Central memory CD8-positive, alpha-beta T cell (primary cell): Measurements from ENCODE around the gene SH2D3A.

Experiments
- ATAC-seq: fragments of 150-1000 bp; cut with Tn5 transposase; replicated peaks from 2 replicates; pipeline ENCODE4 v1.10.0; 2022; ENCODE audit warnings: mild to moderate bottlenecking, moderate FRiP score, moderate number of reproducible peaks; ENCODE audit not compliant: poor library complexity, severe bottlenecking; ENCODE audit errors: extremely low read depth
- DNase-seq, 2 donors: peaks; one replicate each; pipeline ENCODE4 v3.0.0; 2021; ENCODE audit warnings: low spot score in 2 of 2
- H3K27ac Mint-ChIP-seq: one replicate; pipeline ENCODE4 v1.8.0; 2022; ENCODE audit warnings: low read depth, mild to moderate bottlenecking, moderate library complexity, mixed read lengths
- H3K27me3 Mint-ChIP-seq: one replicate; pipeline ENCODE4 v1.8.0; 2022; ENCODE audit warnings: mixed read lengths
- H3K36me3 Mint-ChIP-seq: one replicate; pipeline ENCODE4 v1.8.0; 2022; ENCODE audit warnings: mild to moderate bottlenecking, moderate library complexity, mixed read lengths; ENCODE audit not compliant: insufficient read depth
- H3K4me1 Mint-ChIP-seq: one replicate; pipeline ENCODE4 v1.8.0; 2022; ENCODE audit warnings: mixed read lengths
- H3K4me3 Mint-ChIP-seq: one replicate; pipeline ENCODE4 v1.8.0; 2022; ENCODE audit warnings: mild to moderate bottlenecking, moderate library complexity, mixed read lengths
- H3K9me3 Mint-ChIP-seq: one replicate; pipeline ENCODE4 v1.8.0; 2022; ENCODE audit warnings: mixed read lengths

The SH2D3A gene

GRCh38 chr19:6718111-6718740, 49.0 kb downstream of the SH2D3A start:
- no peaks in the 10 kb centered on the region for H3K9me3 Mint-ChIP-seq
- H3K36me3 Mint-ChIP-seq, result peaks cover 4% of the 10 kb centered on the region
- DNase-seq, result no peak
- no peak overlapping the region for H3K27ac Mint-ChIP-seq
- no peak for ATAC-seq
- peaks cover 17% of the 10 kb centered on the region for H3K4me1 Mint-ChIP-seq
- no peaks in the 10 kb centered on the region for H3K27me3 Mint-ChIP-seq
- no peak overlapping the region for H3K4me3 Mint-ChIP-seq

GRCh38 chr19:6717441-6717971, 49.7 kb downstream of the SH2D3A start:
- H3K4me1 Mint-ChIP-seq, result peaks cover 17% of the 10 kb centered on the region
- no peak for ATAC-seq
- no peak overlapping the region for H3K4me3 Mint-ChIP-seq
- peaks cover 4% of the 10 kb centered on the region for H3K36me3 Mint-ChIP-seq
- peak overlapping the region; percentile 60 for H3K27ac Mint-ChIP-seq
- no peaks in the 10 kb centered on the region for H3K27me3 Mint-ChIP-seq
- DNase-seq, result no peak
- no peaks in the 10 kb centered on the region for H3K9me3 Mint-ChIP-seq

- no peak overlapping the region for H3K4me3 Mint-ChIP-seq
- ATAC-seq, result no peak
Measured at GRCh38 chr19:6717036-6717435, 50.2 kb downstream of the SH2D3A start.

GRCh38 chr19:6716610-6716970, 50.6 kb downstream of the SH2D3A start:
- H3K4me3 Mint-ChIP-seq, result no peak overlapping the region
- ATAC-seq (no peak), DNase-seq (no peak)

More at GRCh38 chr19:6717036-6717435, 50.2 kb downstream of the SH2D3A start:
- Mint-ChIP-seq H3K9me3 (no peaks in the 10 kb centered on the region), H3K27ac (peak overlapping the region; percentile 60), H3K4me1 (peaks cover 17% of the 10 kb centered on the region), H3K36me3 (peaks cover 4% of the 10 kb centered on the region), H3K27me3 (no peaks in the 10 kb centered on the region)
- DNase-seq, result no peak

GRCh38 chr19:6714749-6715555, 52.3 kb downstream of the SH2D3A start:
- Mint-ChIP-seq H3K27ac (no peak overlapping the region), H3K27me3 (peaks cover 18% of the 10 kb centered on the region), H3K9me3 (no peaks in the 10 kb centered on the region), H3K36me3 (peaks cover 4% of the 10 kb centered on the region), H3K4me3 (no peak overlapping the region), H3K4me1 (peaks cover 26% of the 10 kb centered on the region)
- DNase-seq (no peak), ATAC-seq (no peak)

More at GRCh38 chr19:6716610-6716970, 50.6 kb downstream of the SH2D3A start:
- H3K36me3 Mint-ChIP-seq, result peaks cover 4% of the 10 kb centered on the region
- peaks cover 17% of the 10 kb centered on the region for H3K4me1 Mint-ChIP-seq
- no peak overlapping the region for H3K27ac Mint-ChIP-seq
- H3K27me3 Mint-ChIP-seq, result peaks cover 1% of the 10 kb centered on the region
- no peaks in the 10 kb centered on the region for H3K9me3 Mint-ChIP-seq

GRCh38 chr19:6713773-6714692, 53.2 kb downstream of the SH2D3A start:
- peaks cover 27% of the 10 kb centered on the region for H3K27me3 Mint-ChIP-seq

GRCh38 chr19:6712692-6713670, 54.3 kb downstream of the SH2D3A start:
- Mint-ChIP-seq H3K9me3 (no peaks in the 10 kb centered on the region), H3K4me1 (peaks cover 24% of the 10 kb centered on the region), H3K36me3 (peaks cover 7% of the 10 kb centered on the region), H3K27ac (no peak overlapping the region), H3K27me3 (peaks cover 37% of the 10 kb centered on the region), H3K4me3 (no peak overlapping the region)
- DNase-seq, result no peak
- no peak for ATAC-seq

More at GRCh38 chr19:6713773-6714692, 53.2 kb downstream of the SH2D3A start:
- Mint-ChIP-seq H3K27ac (no peak overlapping the region), H3K36me3 (peaks cover 5% of the 10 kb centered on the region), H3K9me3 (no peaks in the 10 kb centered on the region), H3K4me3 (no peak overlapping the region), H3K4me1 (peaks cover 24% of the 10 kb centered on the region)
- ATAC-seq (no peak), DNase-seq (no peak)

- Mint-ChIP-seq H3K36me3 (peaks cover 3% of the 10 kb centered on the region), H3K27ac (no peak overlapping the region), H3K4me3 (no peak overlapping the region), H3K4me1 (peaks cover 18% of the 10 kb centered on the region), H3K9me3 (no peaks in the 10 kb centered on the region), H3K27me3 (peaks cover 44% of the 10 kb centered on the region)
- no peak for ATAC-seq
- DNase-seq, result no peak
Measured at GRCh38 chr19:6712231-6712630, 55.0 kb downstream of the SH2D3A start.

- Mint-ChIP-seq H3K4me3 (no peak overlapping the region), H3K9me3 (no peaks in the 10 kb centered on the region), H3K36me3 (peaks cover 3% of the 10 kb centered on the region)
Measured at GRCh38 chr19:6711605-6712004, 55.6 kb downstream of the SH2D3A start.

GRCh38 chr19:6711078-6711361, 56.2 kb downstream of the SH2D3A start:
- H3K4me1 Mint-ChIP-seq, result peaks cover 17% of the 10 kb centered on the region
- H3K27me3 Mint-ChIP-seq, result peaks cover 44% of the 10 kb centered on the region
- H3K27ac Mint-ChIP-seq, result no peak overlapping the region
- H3K9me3 Mint-ChIP-seq, result no peaks in the 10 kb centered on the region
- no peak overlapping the region for H3K4me3 Mint-ChIP-seq
- ATAC-seq, result no peak
- DNase-seq, result no peak
- H3K36me3 Mint-ChIP-seq, result peaks cover 3% of the 10 kb centered on the region

More at GRCh38 chr19:6711605-6712004, 55.6 kb downstream of the SH2D3A start:
- Mint-ChIP-seq H3K27ac (no peak overlapping the region), H3K4me1 (peaks cover 17% of the 10 kb centered on the region), H3K27me3 (peaks cover 44% of the 10 kb centered on the region)
- no peak for DNase-seq
- ATAC-seq, result no peak

- Mint-ChIP-seq H3K4me3 (peak overlapping the region; percentile 53), H3K36me3 (peaks cover 3% of the 10 kb centered on the region), H3K27ac (peak overlapping the region; percentile 79), H3K27me3 (peaks cover 44% of the 10 kb centered on the region), H3K4me1 (peaks cover 17% of the 10 kb centered on the region), H3K9me3 (no peaks in the 10 kb centered on the region)
- no peak for DNase-seq
- no peak for ATAC-seq
Measured at GRCh38 chr19:6710273-6711077, 56.8 kb downstream of the SH2D3A start.
